Measurements from ENCODE around the gene DFFA.

DFFA gene

DNA sequence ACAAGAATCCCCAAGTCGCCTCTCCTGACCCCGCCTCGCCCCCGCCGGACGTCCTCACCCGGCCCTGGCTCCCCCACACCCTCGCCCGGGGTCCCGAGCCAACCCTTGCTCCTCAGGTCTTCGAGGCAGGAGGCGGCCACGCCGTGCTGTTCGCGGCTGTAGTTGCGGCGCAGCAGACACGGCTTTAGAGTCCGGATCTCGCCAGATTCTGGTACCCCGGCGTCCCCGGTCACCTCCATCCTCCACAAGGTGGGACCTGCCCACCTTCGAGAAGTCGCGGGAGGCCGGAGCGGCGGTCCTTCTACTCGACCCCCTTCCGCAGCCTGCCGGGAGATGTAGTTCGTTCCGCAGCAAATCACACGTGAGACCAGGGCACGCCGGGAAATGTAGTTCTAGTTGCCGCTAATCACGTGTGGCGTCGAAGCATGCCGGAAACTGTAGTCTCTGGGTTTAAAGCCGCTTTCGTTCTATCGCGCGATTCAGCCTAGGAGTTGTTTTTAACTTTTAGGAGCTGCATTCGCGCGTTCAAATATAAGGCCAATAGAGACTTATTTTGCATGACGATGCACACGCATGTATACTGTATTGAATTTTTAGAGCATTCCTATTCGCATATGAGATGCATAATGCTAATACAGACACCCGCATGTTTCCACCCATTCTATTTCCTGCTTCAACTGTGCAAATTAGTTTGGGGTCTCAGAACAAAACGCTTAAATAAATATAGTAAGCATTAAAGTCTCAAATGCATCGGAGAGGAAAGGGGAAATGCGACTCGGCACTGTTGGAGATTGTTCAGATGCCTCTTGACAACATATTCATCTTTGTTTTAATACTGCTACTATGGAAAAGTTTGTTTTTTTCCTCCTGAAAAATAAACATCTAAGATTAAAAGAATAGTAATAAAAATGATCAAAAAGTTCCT is at the start of gene DFFA:
DFFA (minus strand) TSS at position 310 of the 925 bp plus-strand sequence; CDS start at position 239, 71 bp downstream.
- peak within 1 kb of the TSS; percentile 82 for H3K4me3 ChIP-seq (ENCODE audit: low read depth, low read length)
- TF ChIP-seq, protein P1, sequence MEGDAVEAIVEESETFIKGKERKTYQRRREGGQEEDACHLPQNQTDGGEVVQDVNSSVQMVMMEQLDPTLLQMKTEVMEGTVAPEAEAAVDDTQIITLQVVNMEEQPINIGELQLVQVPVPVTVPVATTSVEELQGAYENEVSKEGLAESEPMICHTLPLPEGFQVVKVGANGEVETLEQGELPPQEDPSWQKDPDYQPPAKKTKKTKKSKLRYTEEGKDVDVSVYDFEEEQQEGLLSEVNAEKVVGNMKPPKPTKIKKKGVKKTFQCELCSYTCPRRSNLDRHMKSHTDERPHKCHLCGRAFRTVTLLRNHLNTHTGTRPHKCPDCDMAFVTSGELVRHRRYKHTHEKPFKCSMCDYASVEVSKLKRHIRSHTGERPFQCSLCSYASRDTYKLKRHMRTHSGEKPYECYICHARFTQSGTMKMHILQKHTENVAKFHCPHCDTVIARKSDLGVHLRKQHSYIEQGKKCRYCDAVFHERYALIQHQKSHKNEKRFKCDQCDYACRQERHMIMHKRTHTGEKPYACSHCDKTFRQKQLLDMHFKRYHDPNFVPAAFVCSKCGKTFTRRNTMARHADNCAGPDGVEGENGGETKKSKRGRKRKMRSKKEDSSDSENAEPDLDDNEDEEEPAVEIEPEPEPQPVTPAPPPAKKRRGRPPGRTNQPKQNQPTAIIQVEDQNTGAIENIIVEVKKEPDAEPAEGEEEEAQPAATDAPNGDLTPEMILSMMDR (IDR thresholded peaks at IDR 0.05; ENCODE audit: low read depth, low read length), result no peak

- TF ChIP-seq, protein P1 (IDR thresholded peaks at IDR 0.05; ENCODE audit: low read depth, low read length), result no peak
- no peak overlapping the region for H3K4me3 ChIP-seq (ENCODE audit: low read depth, low read length)
These were observed 49.3 kb upstream of the DFFA start for GRCh38 chr1:10521537-10522157.

- H3K4me3 ChIP-seq (ENCODE audit: low read depth, low read length), result no peak overlapping the region
- TF ChIP-seq, protein P1 (IDR thresholded peaks at IDR 0.05; ENCODE audit: low read depth, low read length), result no peak
These were observed 48.6 kb upstream of the DFFA start for GRCh38 chr1:10520952-10521351.

DNA sequence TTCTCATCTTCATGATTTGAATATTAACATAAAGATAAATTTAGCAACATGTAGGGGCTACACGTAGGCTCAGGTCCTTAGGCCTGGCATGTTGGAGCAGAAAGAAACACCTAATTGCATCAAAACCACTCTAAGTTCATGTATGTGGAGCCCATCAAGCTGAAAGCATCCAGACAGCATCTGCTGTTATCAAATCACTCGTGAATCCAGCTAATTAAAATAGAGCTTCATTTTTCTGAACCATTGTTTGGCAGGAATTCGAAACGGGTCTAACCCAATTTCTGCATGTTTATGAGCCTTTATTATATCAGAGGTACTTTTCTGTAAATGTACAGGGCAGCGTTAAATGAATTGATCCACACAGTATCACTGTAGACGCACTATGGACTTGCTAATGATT is 48.2 kb upstream of the DFFA start:
- no peak overlapping the region for H3K4me3 ChIP-seq (ENCODE audit: low read depth, low read length)
- TF ChIP-seq, protein P1 (IDR thresholded peaks at IDR 0.05; ENCODE audit: low read depth, low read length), result no peak

DNA sequence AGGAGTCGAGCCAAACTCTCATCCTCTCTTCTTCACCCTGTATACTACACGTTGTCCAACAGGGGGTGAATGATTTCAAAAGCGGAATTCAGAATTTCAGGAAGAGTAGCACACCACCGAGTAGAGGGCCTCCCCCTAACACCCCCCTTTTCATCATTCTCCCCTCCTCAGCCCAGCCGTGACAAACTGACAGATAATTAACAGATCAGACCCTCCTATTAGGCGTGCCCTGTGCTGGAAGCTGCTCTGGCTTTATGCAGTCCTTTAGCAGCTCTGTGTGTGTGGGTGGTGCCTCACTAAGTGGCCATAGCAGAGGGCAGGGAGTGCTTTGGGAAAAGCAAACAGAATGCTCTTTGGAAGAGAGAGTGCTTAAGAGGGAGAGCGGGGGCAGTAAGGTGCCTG is 46.7 kb upstream of the DFFA start:
- no peak overlapping the region for H3K4me3 ChIP-seq (ENCODE audit: low read depth, low read length)
- TF ChIP-seq, protein P1 (IDR thresholded peaks at IDR 0.05; ENCODE audit: low read depth, low read length), result no peak

GRCh38 chr1:10517677-10517982 is 45.3 kb upstream of the DFFA start:
- H3K4me3 ChIP-seq (ENCODE audit: low read depth, low read length), result no peak overlapping the region
- TF ChIP-seq, protein P1 (IDR thresholded peaks at IDR 0.05; ENCODE audit: low read depth, low read length), result no peak

All from WI38 (cell line).